Keratinocyte (primary cell): ENCODE data around the gene TBC1D16. TPM values are rescaled to one million over a fixed set of nuclear protein-coding genes. Genes with fewer than 3 reads are reported as not detected.

Experiments used
- DNase-seq: peaks from one replicate; pipeline ENCODE4 v3.0.0-alpha.2; 2011; ENCODE audit warnings: low read depth, missing footprints, low spot score
- FAIRE-seq: peaks from 2 replicates; lab custom pipeline; 2011; peaks lifted over from hg19 to GRCh38; lab: Jason Lieb, UNC
- H2AFZ ChIP-seq: 2 replicates; pipeline ENCODE4 v1.6.0; 2012; ENCODE audit warnings: low read length, control low read depth, inconsistent platforms; ENCODE audit not compliant: control insufficient read depth
- H3K27ac ChIP-seq: 2 replicates; pipeline ENCODE4 v1.5.1; 2011; ENCODE audit warnings: low read length; ENCODE audit not compliant: control insufficient read depth, insufficient read depth
- H3K27me3 ChIP-seq: 3 replicates; pipeline ENCODE4 v1.6.0; 2011; ENCODE audit warnings: low read length; ENCODE audit not compliant: control insufficient read depth, insufficient read depth; ENCODE audit errors: extremely low read depth
- H3K36me3 ChIP-seq, 2 experiments: 2 replicates in 1 of 2; 3 replicates in 1 of 2; pipeline ENCODE4 v1.5.1; 2011; ENCODE audit warnings: low read length in 2 of 2, mild to moderate bottlenecking in 1 of 2; ENCODE audit not compliant: control insufficient read depth in 2 of 2, insufficient read depth in 2 of 2; ENCODE audit errors: extremely low read depth in 1 of 2
- H3K4me1 ChIP-seq: 3 replicates; pipeline ENCODE4 v1.5.1; 2011; ENCODE audit warnings: low read length; ENCODE audit not compliant: control insufficient read depth, insufficient read depth; ENCODE audit errors: extremely low read depth
- H3K4me2 ChIP-seq: 3 replicates; pipeline ENCODE4 v1.6.0; 2011; ENCODE audit warnings: low read depth, low read length; ENCODE audit not compliant: control insufficient read depth, insufficient read depth; ENCODE audit errors: extremely low read depth
- H3K4me3 ChIP-seq, 3 experiments: fragments of 200-600 bp in 1 of 3; sonication (generic) in 1 of 3; 2 replicates in 2 of 3; 3 replicates in 1 of 3; pipeline ENCODE4 v1.5.1; 2011 to 2016; ENCODE audit warnings: low read length in 3 of 3, mild to moderate bottlenecking in 3 of 3, control low read depth in 2 of 3, inconsistent platforms in 1 of 3, low read depth in 1 of 3, mixed read lengths in 1 of 3, mixed run types in 1 of 3, moderate library complexity in 1 of 3; ENCODE audit not compliant: control insufficient read depth in 2 of 3, insufficient read depth in 2 of 3; ENCODE audit errors: extremely low read depth in 1 of 3
- H3K79me2 ChIP-seq: 2 replicates; pipeline ENCODE4 v1.6.0; 2012; ENCODE audit warnings: low read length; ENCODE audit not compliant: control insufficient read depth, insufficient read depth
- H3K9ac ChIP-seq: 3 replicates; pipeline ENCODE4 v1.6.0; 2011; ENCODE audit warnings: low read length; ENCODE audit not compliant: control insufficient read depth, insufficient read depth; ENCODE audit errors: extremely low read depth
- H3K9me1 ChIP-seq: 3 replicates; pipeline ENCODE4 v1.6.0; 2011; ENCODE audit warnings: low read length; ENCODE audit not compliant: control insufficient read depth, insufficient read depth; ENCODE audit errors: extremely low read depth
- H3K9me3 ChIP-seq: 2 replicates; pipeline ENCODE4 v1.5.1; 2012; ENCODE audit warnings: low read depth, low read length; ENCODE audit not compliant: control insufficient read depth
- H4K20me1 ChIP-seq: 3 replicates; pipeline ENCODE4 v1.6.0; 2011; ENCODE audit warnings: low read length; ENCODE audit not compliant: control insufficient read depth, insufficient read depth; ENCODE audit errors: extremely low read depth
- CTCF ChIP-seq, 3 experiments: IDR thresholded peaks in 1 of 3; conservative IDR thresholded peaks in 1 of 3; optimal IDR thresholded peaks in 1 of 3; 2 replicates in 2 of 3; 3 replicates in 1 of 3; pipeline versions ENCODE3 to v1.5.1; 2011; ENCODE audit warnings: low read length in 3 of 3, mild to moderate bottlenecking in 3 of 3, moderate library complexity in 2 of 3, control low read depth in 1 of 3, inconsistent platforms in 1 of 3; ENCODE audit not compliant: insufficient read depth in 2 of 3; ENCODE audit errors: extremely low read depth in 1 of 3
- EZH2 ChIP-seq: IDR thresholded peaks from one replicate; pipeline ENCODE4 v1.6.1; 2012; ENCODE audit warnings: inconsistent platforms, mild to moderate bottlenecking, low read length, moderate library complexity
- dilution Hi-C: fragments of 300-500 bp; cut with MboI; formaldehyde crosslinking; loops from one replicate; pipeline ENCODE4 v1.7.0; 2020; ENCODE audit warnings: low sequenced_read_pairs; ENCODE audit not compliant: extremely low pct_ligation_motif_present
- polyA plus RNA-seq, 5 experiments: library from polyadenylated mRNA; depleted of rRNA in 3 of 5; stranded (reverse) in 3 of 5; stranded (forward) in 1 of 5; unstranded in 1 of 5; fragments of >200 nt; gene quantifications; 1 replicate in 1 of 5; 2 replicates in 3 of 5; 3 replicates in 1 of 5; pipeline versions ENCODE4 v1.2.1 to v1.2.3, GENCODE V29; 2011 to 2012; ENCODE audit warnings: missing spikeins in 2 of 5, low read depth in 1 of 5, low replicate concordance in 1 of 5

TBC1D16 gene
- polyA plus RNA-seq, 1 donor (not counting 4 experiments of a cell fraction or from before 2014, with no cell fraction given): 8.6 TPM

DNA sequence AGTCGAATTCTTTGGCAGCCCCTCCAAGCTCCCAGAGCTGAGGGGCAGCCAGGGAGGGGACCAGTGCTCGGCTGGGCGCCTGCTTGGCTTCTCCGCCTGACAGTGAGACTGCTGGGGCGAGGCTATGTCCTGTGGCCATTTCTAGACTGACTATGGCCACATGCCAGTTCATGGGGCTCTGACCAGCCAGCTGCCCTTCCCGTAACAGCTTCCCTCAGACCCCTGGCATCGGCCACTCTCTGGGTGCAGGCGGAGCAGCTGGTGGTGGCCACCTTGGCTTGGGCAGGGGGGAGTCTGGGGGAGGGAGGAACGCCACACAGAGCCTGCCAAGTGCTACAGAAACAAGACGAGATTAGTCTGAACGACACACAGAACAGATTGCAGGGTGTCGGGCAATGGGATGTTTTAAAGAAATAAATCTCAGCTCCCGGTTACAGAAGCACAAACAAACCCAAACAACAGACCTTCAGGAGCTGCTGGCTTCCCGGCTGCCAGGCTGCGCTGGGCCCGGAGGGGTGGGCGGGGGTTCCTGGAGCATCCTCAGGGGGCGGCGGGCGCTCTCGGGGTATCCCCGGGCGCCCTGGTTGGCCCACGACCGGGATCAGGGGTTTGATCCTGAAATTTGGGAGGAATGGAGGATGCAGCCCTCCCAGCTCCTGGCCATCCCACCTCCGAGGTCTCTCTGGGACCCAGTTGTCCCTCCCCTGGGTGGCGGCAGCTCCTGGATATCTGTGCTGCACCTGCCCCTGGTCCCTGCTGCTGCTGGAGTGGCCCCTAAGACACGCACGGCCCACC lies 34.5 kb downstream of the TBC1D16 start:
- dilution Hi-C loops: no loop called here
- Histone ChIP-seq H2AFZ (no peak overlapping the region), H3K4me3 (no peak overlapping the region), H4K20me1 (peaks cover 2% of the 10 kb centered on the region), H3K36me3 (peaks cover 0 to 2% of the 10 kb centered on the region in 2 experiments), H3K9me1 (no peaks in the 10 kb centered on the region), H3K4me2 (no peak overlapping the region), H3K4me1 (no peaks in the 10 kb centered on the region), H3K9ac (no peak overlapping the region), H3K27ac (no peak overlapping the region), H3K9me3 (no peaks in the 10 kb centered on the region), H3K27me3 (no peaks in the 10 kb centered on the region), H3K79me2 (no peaks in the 10 kb centered on the region)
- DNase-seq (no peak), FAIRE-seq (no peak)
- TF ChIP-seq CTCF (optimal IDR thresholded peaks at IDR 0.05 in 1 of 3, IDR thresholded peaks at IDR 0.05 in 1 of 3, conservative IDR thresholded peaks at IDR 0.05 in 1 of 3; ENCODE audit: extremely low read depth in 1 of 3, insufficient read depth in 2 of 3, low read length in 3 of 3) (no peak), EZH2 (no peak)

DNA sequence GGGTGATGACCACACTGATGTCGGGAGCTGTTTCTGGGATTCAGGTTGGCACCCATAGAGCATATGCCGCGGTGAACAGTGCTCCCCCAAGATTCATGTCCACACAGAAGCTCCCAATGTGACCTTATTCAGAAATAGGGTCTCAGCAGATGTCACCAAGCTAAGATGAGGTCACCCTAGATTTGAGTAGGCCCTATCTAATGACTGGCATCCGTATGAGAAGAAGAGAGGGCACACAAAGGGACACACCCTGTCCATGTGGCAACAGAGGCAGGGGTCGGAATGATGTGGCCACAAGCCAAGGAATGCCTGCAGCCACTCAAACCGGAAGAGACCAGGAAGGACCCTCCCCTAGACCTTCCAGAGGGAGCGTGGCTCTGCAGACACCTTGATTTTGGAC lies 35.5 kb downstream of the TBC1D16 start:
- Histone ChIP-seq H3K36me3 (peaks cover 0 to 2% of the 10 kb centered on the region in 2 experiments), H3K4me2 (no peak overlapping the region), H3K27ac (no peak overlapping the region), H3K9me1 (no peaks in the 10 kb centered on the region), H4K20me1 (no peaks in the 10 kb centered on the region), H3K4me1 (no peaks in the 10 kb centered on the region), H3K4me3 (no peak overlapping the region), H3K79me2 (no peaks in the 10 kb centered on the region), H3K9me3 (no peaks in the 10 kb centered on the region), H3K27me3 (no peaks in the 10 kb centered on the region), H3K9ac (no peak overlapping the region), H2AFZ (no peak overlapping the region)
- no peak for DNase-seq
- dilution Hi-C loops: no loop called here
- no peak for TF ChIP-seq CTCF (optimal IDR thresholded peaks at IDR 0.05 in 1 of 3, IDR thresholded peaks at IDR 0.05 in 1 of 3, conservative IDR thresholded peaks at IDR 0.05 in 1 of 3; ENCODE audit: extremely low read depth in 1 of 3, insufficient read depth in 2 of 3, low read length in 3 of 3)
- TF ChIP-seq EZH2: no peak
- no peak for FAIRE-seq
